ENCODE measurements around the gene NT5E. TPM values are rescaled to one million over a fixed set of nuclear protein-coding genes. Genes with fewer than 3 reads are reported as not detected.
A peak's percentile ranks its signal among the peaks of the same experiment; 100 is the strongest.

NT5E gene
- total and polyA plus RNA-seq, 4 donors, result 3.2 to 13.9 (median 8.5) TPM

DNA sequence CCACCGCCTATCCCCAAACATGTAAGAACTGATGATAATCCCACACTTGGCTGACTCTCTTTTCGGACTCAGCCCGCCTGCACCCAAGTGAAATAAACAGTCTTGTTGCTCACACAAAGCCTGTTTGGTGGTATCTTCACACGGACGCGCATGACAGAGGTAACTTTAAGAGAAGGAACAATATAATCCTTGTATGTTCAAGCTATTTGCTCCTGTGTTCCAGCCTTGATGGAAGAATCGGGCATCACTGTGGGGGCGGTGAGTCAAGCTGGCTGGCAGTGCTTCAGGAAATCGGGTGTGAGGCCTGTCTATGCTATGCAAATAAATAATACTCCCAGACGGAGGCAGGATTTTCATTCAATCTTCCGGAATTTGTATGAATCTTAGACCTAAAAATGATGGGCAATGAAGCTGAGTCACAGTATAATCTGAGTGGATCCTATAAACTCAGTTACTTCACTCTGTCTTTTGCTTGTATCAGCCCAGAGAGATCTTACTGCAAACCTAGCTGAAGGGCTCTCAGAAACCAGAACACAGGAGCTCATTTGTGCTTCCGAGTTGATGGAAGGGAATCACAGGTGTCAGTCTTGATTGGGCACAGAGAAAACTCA is 45.2 kb upstream of the NT5E start:
- no peaks in the 10 kb centered on the region for H3K9me3 ChIP-seq (ENCODE audit: control insufficient read depth in 4 of 4, insufficient read depth in 3 of 4, low read length in 3 of 4)
- H3K27me3 ChIP-seq (ENCODE audit: control insufficient read depth in 3 of 3, insufficient read depth in 3 of 3, low read length in 2 of 3), result no peaks in the 10 kb centered on the region
- H3K4me3 ChIP-seq, result no peak overlapping the region
- H3K36me3 ChIP-seq (ENCODE audit: control insufficient read depth in 4 of 4, insufficient read depth in 4 of 4, low read length in 4 of 4), result no peaks in the 10 kb centered on the region
- H3K9ac ChIP-seq (ENCODE audit: insufficient read depth in 1 of 2, low read length in 2 of 2), result no peak overlapping the region
- H3K4me1 ChIP-seq (ENCODE audit: control insufficient read depth in 5 of 5, insufficient read depth in 5 of 5, low read length in 5 of 5), result peaks cover 0 to 17% (median 4%) of the 10 kb centered on the region in 5 donors
- DNase-seq, result peak in 1 of 3 donors; percentile 7
- peak overlapping the region in 1 of 2 donors; percentile 70 for H3K27ac ChIP-seq (ENCODE audit: low read depth in 1 of 2, low read length in 1 of 2)
- ATAC-seq (ENCODE audit: insufficient read depth, low FRiP score), result peak; percentile 42
- TF ChIP-seq, protein P1, sequence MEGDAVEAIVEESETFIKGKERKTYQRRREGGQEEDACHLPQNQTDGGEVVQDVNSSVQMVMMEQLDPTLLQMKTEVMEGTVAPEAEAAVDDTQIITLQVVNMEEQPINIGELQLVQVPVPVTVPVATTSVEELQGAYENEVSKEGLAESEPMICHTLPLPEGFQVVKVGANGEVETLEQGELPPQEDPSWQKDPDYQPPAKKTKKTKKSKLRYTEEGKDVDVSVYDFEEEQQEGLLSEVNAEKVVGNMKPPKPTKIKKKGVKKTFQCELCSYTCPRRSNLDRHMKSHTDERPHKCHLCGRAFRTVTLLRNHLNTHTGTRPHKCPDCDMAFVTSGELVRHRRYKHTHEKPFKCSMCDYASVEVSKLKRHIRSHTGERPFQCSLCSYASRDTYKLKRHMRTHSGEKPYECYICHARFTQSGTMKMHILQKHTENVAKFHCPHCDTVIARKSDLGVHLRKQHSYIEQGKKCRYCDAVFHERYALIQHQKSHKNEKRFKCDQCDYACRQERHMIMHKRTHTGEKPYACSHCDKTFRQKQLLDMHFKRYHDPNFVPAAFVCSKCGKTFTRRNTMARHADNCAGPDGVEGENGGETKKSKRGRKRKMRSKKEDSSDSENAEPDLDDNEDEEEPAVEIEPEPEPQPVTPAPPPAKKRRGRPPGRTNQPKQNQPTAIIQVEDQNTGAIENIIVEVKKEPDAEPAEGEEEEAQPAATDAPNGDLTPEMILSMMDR (IDR thresholded peaks at IDR 0.05; ENCODE audit: control extremely low read depth, extremely low read depth), result no peak
- WGBS, 2 donors, result 62 to 76% methylated on average over 12 of the region's 12 CpGs

DNA sequence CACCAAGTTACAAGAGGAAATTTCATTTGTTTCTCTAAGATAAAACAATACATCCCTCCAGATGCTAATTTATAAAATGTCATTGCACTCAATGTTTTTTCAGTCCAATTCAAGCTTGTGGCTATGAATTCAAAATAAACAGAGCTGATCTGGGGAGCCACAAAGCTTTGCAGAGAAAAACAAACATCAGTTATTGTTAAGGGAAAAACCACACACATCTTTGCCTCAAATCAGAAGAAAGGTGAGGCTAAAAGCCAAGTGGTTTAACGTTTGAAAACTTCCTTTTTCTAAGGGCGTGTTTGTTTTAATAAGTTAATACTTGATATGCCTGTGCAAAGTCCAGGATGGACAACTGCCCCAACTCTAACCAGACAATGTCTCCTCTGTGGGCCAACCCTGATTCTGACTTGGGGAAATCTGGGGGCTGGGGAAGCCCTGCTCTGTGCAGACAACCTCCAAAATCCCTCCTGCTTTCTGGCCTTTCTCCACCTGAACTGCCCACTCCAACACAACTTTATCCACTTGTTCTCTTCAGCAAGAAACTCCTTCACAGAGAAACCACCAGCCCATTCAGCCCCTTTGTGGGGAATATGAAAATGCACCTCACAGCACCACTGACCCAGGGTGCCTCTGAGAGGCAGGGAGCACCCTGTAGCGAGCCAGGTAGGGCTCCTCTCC is 44.6 kb upstream of the NT5E start:
- Histone ChIP-seq H3K27me3 (ENCODE audit: control insufficient read depth in 3 of 3, insufficient read depth in 3 of 3, low read length in 2 of 3) (no peaks in the 10 kb centered on the region), H3K27ac (ENCODE audit: low read depth in 1 of 2, low read length in 1 of 2) (peak overlapping the region in 1 of 2 donors; percentile 57), H3K4me1 (ENCODE audit: control insufficient read depth in 5 of 5, insufficient read depth in 5 of 5, low read length in 5 of 5) (peaks cover 0 to 12% (median 4%) of the 10 kb centered on the region in 5 donors), H3K36me3 (ENCODE audit: control insufficient read depth in 4 of 4, insufficient read depth in 4 of 4, low read length in 4 of 4) (no peaks in the 10 kb centered on the region), H3K4me3 (no peak overlapping the region), H3K9me3 (ENCODE audit: control insufficient read depth in 4 of 4, insufficient read depth in 3 of 4, low read length in 3 of 4) (no peaks in the 10 kb centered on the region), H3K9ac (ENCODE audit: insufficient read depth in 1 of 2, low read length in 2 of 2) (no peak overlapping the region)
- WGBS, 2 donors, result 36 to 38% methylated on average over 3 of the region's 3 CpGs
- DNase-seq (peak; percentile 33 to 63 (median 47)), ATAC-seq (ENCODE audit: insufficient read depth, low FRiP score) (peak; percentile 37)
- TF ChIP-seq, protein P1 (IDR thresholded peaks at IDR 0.05; ENCODE audit: control extremely low read depth, extremely low read depth), result no peak

DNA sequence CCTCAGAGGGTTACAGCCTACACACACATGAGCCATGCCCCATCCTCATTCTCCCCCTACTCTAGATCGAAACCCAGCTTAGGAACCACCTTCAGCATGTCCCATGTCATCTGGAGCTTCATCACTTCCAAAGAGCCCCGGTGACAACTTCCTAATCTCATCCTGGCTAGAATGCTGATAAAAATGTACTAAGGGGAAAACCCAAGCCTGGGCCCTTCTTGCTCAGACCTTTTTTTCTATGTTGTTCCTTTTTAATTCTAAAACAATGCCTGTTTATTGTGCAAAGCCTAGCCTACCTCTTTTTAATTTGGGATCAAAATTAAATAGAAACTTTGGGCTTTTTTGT is 44.1 kb upstream of the NT5E start:
- Histone ChIP-seq H3K9me3 (ENCODE audit: control insufficient read depth in 4 of 4, insufficient read depth in 3 of 4, low read length in 3 of 4) (no peaks in the 10 kb centered on the region), H3K9ac (ENCODE audit: insufficient read depth in 1 of 2, low read length in 2 of 2) (no peak overlapping the region), H3K27ac (ENCODE audit: low read depth in 1 of 2, low read length in 1 of 2) (peak overlapping the region in 1 of 2 donors; percentile 13), H3K4me1 (ENCODE audit: control insufficient read depth in 5 of 5, insufficient read depth in 5 of 5, low read length in 5 of 5) (peaks cover 0 to 12% (median 4%) of the 10 kb centered on the region in 5 donors), H3K4me3 (no peak overlapping the region), H3K27me3 (ENCODE audit: control insufficient read depth in 3 of 3, insufficient read depth in 3 of 3, low read length in 2 of 3) (no peaks in the 10 kb centered on the region), H3K36me3 (ENCODE audit: control insufficient read depth in 4 of 4, insufficient read depth in 4 of 4, low read length in 4 of 4) (no peaks in the 10 kb centered on the region)
- DNase-seq (no peak), ATAC-seq (ENCODE audit: insufficient read depth, low FRiP score) (no peak)
- 60 to 76% methylated on average over 2 of the region's 2 CpGs for WGBS, 2 donors
- TF ChIP-seq, protein P1 (IDR thresholded peaks at IDR 0.05; ENCODE audit: control extremely low read depth, extremely low read depth), result no peak
